ENCODE data around the gene ARHGAP1. TPM values are rescaled to one million over a fixed set of nuclear protein-coding genes. Genes with fewer than 3 reads are reported as not detected.

ARHGAP1 gene
- total and polyA plus RNA-seq, 9 of the 15 experiments (the other 6 are each of a cell fraction or from before 2014, with no cell fraction given), result 3.6 to 30.4 (median 8.2) TPM

GRCh38 chr11:46736615-46737014 lies 36.2 kb upstream of the ARHGAP1 start (continued):
- TF ChIP-seq CHD7 (IDR thresholded peaks at IDR 0.05; ENCODE audit: low read depth, low read length) (no peak), TAF7 (tag; IDR thresholded peaks at IDR 0.05) (no peak), TAF15 (IDR thresholded peaks at IDR 0.05; ENCODE audit: low read depth, low read length) (no peak), RCOR1 (IDR thresholded peaks at IDR 0.05; ENCODE audit: borderline replicate concordance in 1 of 2, low read depth in 2 of 2, low read length in 2 of 2) (no peak), GATAD2B (IDR thresholded peaks at IDR 0.05; ENCODE audit: borderline replicate concordance) (no peak), TRIM28 (IDR thresholded peaks at IDR 0.05) (no peak), ZC3H11A (IDR thresholded peaks at IDR 0.05; ENCODE audit: low read depth, low read length) (no peak), HNRNPH1 (optimal IDR thresholded peaks at IDR 0.05; ENCODE audit: low read depth, low read length) (no peak)
- TF ChIP-seq, protein P1, sequence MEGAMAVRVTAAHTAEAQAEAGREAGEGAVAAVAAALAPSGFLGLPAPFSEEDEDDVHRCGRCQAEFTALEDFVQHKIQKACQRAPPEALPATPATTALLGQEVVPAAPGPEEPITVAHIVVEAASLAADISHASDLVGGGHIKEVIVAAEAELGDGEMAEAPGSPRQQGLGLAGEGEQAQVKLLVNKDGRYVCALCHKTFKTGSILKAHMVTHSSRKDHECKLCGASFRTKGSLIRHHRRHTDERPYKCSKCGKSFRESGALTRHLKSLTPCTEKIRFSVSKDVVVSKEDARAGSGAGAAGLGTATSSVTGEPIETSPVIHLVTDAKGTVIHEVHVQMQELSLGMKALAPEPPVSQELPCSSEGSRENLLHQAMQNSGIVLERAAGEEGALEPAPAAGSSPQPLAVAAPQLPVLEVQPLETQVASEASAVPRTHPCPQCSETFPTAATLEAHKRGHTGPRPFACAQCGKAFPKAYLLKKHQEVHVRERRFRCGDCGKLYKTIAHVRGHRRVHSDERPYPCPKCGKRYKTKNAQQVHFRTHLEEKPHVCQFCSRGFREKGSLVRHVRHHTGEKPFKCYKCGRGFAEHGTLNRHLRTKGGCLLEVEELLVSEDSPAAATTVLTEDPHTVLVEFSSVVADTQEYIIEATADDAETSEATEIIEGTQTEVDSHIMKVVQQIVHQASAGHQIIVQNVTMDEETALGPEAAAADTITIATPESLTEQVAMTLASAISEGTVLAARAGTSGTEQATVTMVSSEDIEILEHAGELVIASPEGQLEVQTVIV (CRISPR knock-in tag; IDR thresholded peaks at IDR 0.05; ENCODE audit: borderline replicate concordance), result no peak
